IMR-90 (cell line): ENCODE results near the gene ITM2C. TPM values are rescaled to one million over a fixed set of nuclear protein-coding genes. Genes with fewer than 3 reads are reported as not detected.

Experiments used
- ATAC-seq: fragments of 200-7000 bp; cut with Tn5 transposase; 2 replicates; pipeline ENCODE4 v1.9.1; 2020; ENCODE audit warnings: low read depth, mild to moderate bottlenecking, moderate library complexity
- BruUV-seq: library from RNA; stranded (reverse); fragments of 400-500 nt; replicated peaks from 2 replicates; lab custom pipeline; 2021; lab: Mats Ljungman, UMichigan
- CTCF ChIA-PET: fragments of 300-600 bp; formaldehyde crosslinking; extraction: SDS; loops from one replicate; lab custom pipeline; 2021; ENCODE audit warnings: antibody characterized with exemption; lab: Yijun Ruan, JAX
- POLR2A ChIA-PET: fragments of 300-600 bp; sonication (Branson Sonifier 250); formaldehyde crosslinking; loops from one replicate; lab custom pipeline; 2022; ENCODE audit warnings: antibody characterized with exemption; ENCODE audit not compliant: unreplicated experiment; lab: Charles Lee
- DNase-seq: peaks from one replicate; pipeline ENCODE4 v3.0.0; 2013
- H2AFZ ChIP-seq: replicated peaks from 2 replicates; pipeline ENCODE3; 2013; ENCODE audit warnings: low read length, mild to moderate bottlenecking; ENCODE audit not compliant: poor library complexity
- H2AK5ac ChIP-seq: 2 replicates; pipeline ENCODE4 v1.6.1; 2013; ENCODE audit warnings: low read depth, low read length, inconsistent platforms
- H2AK9ac ChIP-seq: replicated peaks from 2 replicates; pipeline ENCODE3; 2013; ENCODE audit warnings: mild to moderate bottlenecking, low read depth, low read length, moderate library complexity; ENCODE audit not compliant: poor library complexity
- H2BK120ac ChIP-seq: 2 replicates; pipeline ENCODE4 v1.6.1; 2013; ENCODE audit warnings: low read depth, low read length, inconsistent platforms
- H2BK15ac ChIP-seq: 3 replicates; pipeline ENCODE4 v1.6.1; 2013; ENCODE audit warnings: low read depth, low read length, inconsistent platforms
- H2BK20ac ChIP-seq: 2 replicates; pipeline ENCODE4 v1.6.1; 2013; ENCODE audit warnings: low read depth, mild to moderate bottlenecking, inconsistent platforms, low read length, moderate library complexity
- H2BK5ac ChIP-seq: 2 replicates; pipeline ENCODE4 v1.6.1; 2013; ENCODE audit warnings: mild to moderate bottlenecking, low read depth, low read length, inconsistent platforms; ENCODE audit not compliant: poor library complexity, severe bottlenecking
- H3K14ac ChIP-seq: replicated peaks from 2 replicates; pipeline ENCODE4 v1.6.1; 2013; ENCODE audit warnings: low read depth, low read length, inconsistent platforms
- H3K18ac ChIP-seq: 2 replicates; pipeline ENCODE4 v1.6.1; 2013; ENCODE audit warnings: low read depth, low read length, control low read depth
- H3K23ac ChIP-seq: 2 replicates; pipeline ENCODE4 v1.6.1; 2013; ENCODE audit warnings: low read depth, low read length, inconsistent platforms
- H3K27ac ChIP-seq: 2 replicates; pipeline ENCODE4 v1.5.1; 2013; ENCODE audit warnings: mild to moderate bottlenecking, control low read depth, low read length; ENCODE audit not compliant: insufficient read depth
- H3K27me3 ChIP-seq: 2 replicates; pipeline ENCODE4 v1.6.1; 2013; ENCODE audit warnings: low read length; ENCODE audit not compliant: control insufficient read depth, insufficient read depth
- H3K36me3 ChIP-seq: 2 replicates; pipeline ENCODE4 v1.6.1; 2013; ENCODE audit warnings: low read length, mixed read lengths; ENCODE audit not compliant: control insufficient read depth, insufficient read depth
- H3K4ac ChIP-seq: 2 replicates; pipeline ENCODE4 v1.6.1; 2013; ENCODE audit warnings: low read depth, low read length, inconsistent platforms
- H3K4me1 ChIP-seq: 2 replicates; pipeline ENCODE4 v1.6.1; 2013; ENCODE audit warnings: low read length, mixed read lengths; ENCODE audit not compliant: control insufficient read depth, insufficient read depth
- H3K4me2 ChIP-seq: 2 replicates; pipeline ENCODE4 v1.6.1; 2013; ENCODE audit warnings: low read depth, mild to moderate bottlenecking, control low read depth, low read length, moderate library complexity
- H3K4me3 ChIP-seq: 2 replicates; pipeline ENCODE4 v1.5.1; 2013; ENCODE audit warnings: low read depth, mild to moderate bottlenecking, control low read depth, low read length, moderate library complexity; ENCODE audit not compliant: insufficient read depth
- H3K56ac ChIP-seq: 2 replicates; pipeline ENCODE4 v1.6.1; 2013; ENCODE audit warnings: low read length, inconsistent platforms; ENCODE audit not compliant: insufficient read depth; ENCODE audit errors: extremely low read depth
- H3K79me1 ChIP-seq, 2 experiments: 2 replicates each; pipeline ENCODE4 v1.6.1; 2013; ENCODE audit warnings: low read length in 2 of 2, inconsistent platforms in 1 of 2, low read depth in 1 of 2
- H3K9ac ChIP-seq: 2 replicates; pipeline ENCODE4 v1.6.1; 2013; ENCODE audit warnings: low read depth, low read length, control low read depth
- H3K9me1 ChIP-seq: 2 replicates; pipeline ENCODE4 v1.6.1; 2013; ENCODE audit warnings: low read length, inconsistent platforms; ENCODE audit not compliant: insufficient read depth
- H3K9me3 ChIP-seq: 2 replicates; pipeline ENCODE4 v1.6.1; 2013; ENCODE audit warnings: low read length; ENCODE audit not compliant: control insufficient read depth, insufficient read depth
- H4K20me1 ChIP-seq: 2 replicates; pipeline ENCODE4 v1.6.1; 2013; ENCODE audit warnings: low read length, inconsistent platforms; ENCODE audit not compliant: insufficient read depth
- H4K5ac ChIP-seq: 2 replicates; pipeline ENCODE4 v1.6.1; 2013; ENCODE audit warnings: mild to moderate bottlenecking, low read depth, low read length, control low read depth
- H4K8ac ChIP-seq, 2 experiments: 2 replicates each; pipeline ENCODE4 v1.6.1; 2013; ENCODE audit warnings: low read depth in 2 of 2, low read length in 2 of 2, control low read depth in 1 of 2, inconsistent platforms in 1 of 2
- H4K91ac ChIP-seq: 2 replicates; pipeline ENCODE4 v1.6.1; 2013; ENCODE audit warnings: low read depth, low read length, inconsistent platforms; ENCODE audit not compliant: insufficient read depth
- CEBPB ChIP-seq: IDR thresholded peaks from 2 replicates; pipeline ENCODE4 v1.6.1; 2012; ENCODE audit warnings: low read depth, low read length, improper control_type of control experiment
- FOS ChIP-seq: fragments of 150-350 bp; IDR thresholded peaks from 2 replicates; pipeline ENCODE4 v1.6.1; 2016; ENCODE audit warnings: low read depth, low read length
- NFE2L2 ChIP-seq: fragments of 150-350 bp; IDR thresholded peaks from 2 replicates; pipeline ENCODE4 v1.6.1; 2016; ENCODE audit warnings: low read depth, mild to moderate bottlenecking, low read length
- POLR2A ChIP-seq: IDR thresholded peaks from 2 replicates; pipeline ENCODE4 v1.6.1; 2012; ENCODE audit warnings: mild to moderate bottlenecking, low read depth, low read length
- RAD21 ChIP-seq: IDR thresholded peaks from 2 replicates; pipeline ENCODE4 v1.6.1; 2012; ENCODE audit warnings: low read length, improper control_type of control experiment
- WGBS, 2 experiments: methylation state at CpG; one replicate each; pipeline versions ENCODE4 v1.1.5 to v1.1.7; 2013; ENCODE audit warnings: missing lambda C conversion rate in 2 of 2; ENCODE audit not compliant: insufficient read length in 1 of 2; ENCODE audit errors: extremely low coverage in 2 of 2; 5-methylcytosine and 5-hydroxymethylcytosine counted together
- dilution Hi-C: fragments of 300-500 bp; cut with HindIII; formaldehyde crosslinking; loops from one replicate; pipeline ENCODE4 v1.14.3; 2018; ENCODE audit warnings: low sequenced_read_pairs; ENCODE audit not compliant: unreplicated experiment
- in situ Hi-C: fragments of 300-500 bp; cut with MboI; formaldehyde crosslinking; loops from 3 replicates; pipeline ENCODE4 v1.14.3; 2019; ENCODE audit warnings: low sequenced_read_pairs, inconsistent platforms, mixed read lengths
- intact Hi-C: fragments of 100-400 bp; cut with micrococcal nuclease; formaldehyde crosslinking; loops from 2 replicates; pipeline ENCODE4 v1.10.0; 2022
- polyA plus RNA-seq, 3 experiments: library from polyadenylated mRNA; depleted of rRNA; stranded (reverse); fragments of >200 nt; gene quantifications; 2 replicates each; pipeline ENCODE4 v1.2.3, GENCODE V29; 2012; ENCODE audit warnings: low replicate concordance in 1 of 3
- total RNA-seq: library from RNA; depleted of rRNA; stranded (reverse); fragments of >200 nt; gene quantifications from 2 replicates; pipeline ENCODE4 v1.2.3, GENCODE V29; 2012
- TF ChIP-seq, protein P1 (sequence below): fragments of 150-350 bp; IDR thresholded peaks from 2 replicates; pipeline ENCODE4 v1.6.1; 2017; ENCODE audit warnings: mild to moderate bottlenecking, antibody characterized with exemption, low read length, low read depth
- TF ChIP-seq, protein P2 (sequence below): fragments of 150-350 bp; IDR thresholded peaks from 2 replicates; pipeline ENCODE4 v1.6.1; 2016; ENCODE audit warnings: low read depth, mild to moderate bottlenecking, low read length, moderate library complexity, borderline replicate concordance

ITM2C gene
- total and polyA plus RNA-seq, 2 of the 4 experiments (the other 2 are of a cell fraction): 46.8 to 274 TPM

DNA sequence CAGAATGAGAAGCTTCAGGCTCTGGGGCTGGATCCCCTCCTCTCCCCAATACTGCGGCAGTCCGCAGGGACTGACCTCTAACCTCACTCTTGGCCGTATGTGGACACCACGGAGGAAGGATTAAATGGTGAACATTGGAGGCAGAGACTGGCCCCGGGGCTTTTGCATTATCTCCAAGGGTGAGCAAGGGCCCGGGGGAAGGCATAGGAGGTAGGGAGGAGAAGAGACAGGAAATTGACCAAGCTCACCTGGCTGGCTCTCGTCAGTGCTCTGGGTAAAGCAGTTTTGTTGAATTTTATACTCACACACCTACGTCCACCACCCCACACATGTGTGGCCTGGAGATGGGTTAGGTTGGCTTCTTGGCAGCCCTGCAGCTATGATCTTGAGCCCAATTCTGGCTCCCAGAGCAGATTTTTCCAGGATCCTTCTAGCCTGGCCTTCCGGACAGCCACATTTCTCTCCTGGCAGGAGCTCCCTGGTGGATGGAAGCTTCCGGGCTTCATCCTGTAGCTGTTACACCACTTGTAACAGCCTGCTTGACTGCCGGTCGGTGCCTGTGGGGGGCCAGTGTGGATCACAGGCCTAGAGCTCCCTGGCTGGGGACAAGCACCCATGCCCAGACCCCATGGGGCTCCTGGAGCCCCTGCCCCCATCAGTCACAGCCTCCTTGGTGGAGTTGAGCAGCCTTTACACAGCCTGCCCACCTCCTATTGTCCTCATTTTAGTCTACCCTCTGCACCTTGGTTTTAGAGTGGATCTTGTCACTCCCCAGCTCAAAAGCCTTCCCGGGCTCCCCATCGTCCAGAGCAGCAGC, 7.6 kb downstream of the ITM2C start:
- Histone ChIP-seq H2BK5ac (no peak overlapping the region), H3K4ac (no peak overlapping the region), H3K9ac (no peak overlapping the region), H2AK9ac (no peak overlapping the region), H4K5ac (no peak overlapping the region), H3K27ac (no peak overlapping the region), H3K27me3 (no peaks in the 10 kb centered on the region), H2AK5ac (no peak overlapping the region), H3K56ac (no peak overlapping the region), H4K91ac (no peak overlapping the region), H3K4me1 (peaks cover 9% of the 10 kb centered on the region; the same call in 1 of the 2 replicates), H4K8ac (no peak overlapping the region), H3K23ac (no peak overlapping the region), H2BK20ac (no peak overlapping the region), H2BK15ac (no peak overlapping the region), H3K4me3 (no peak overlapping the region), H2AFZ (no peak overlapping the region), H3K79me1 (peaks cover 3 to 23% of the 10 kb centered on the region in 2 experiments; a peak in 3 of 4 replicates), H3K4me2 (no peak overlapping the region), H2BK120ac (no peak overlapping the region), H3K18ac (no peak overlapping the region), H3K14ac (no peak overlapping the region), H3K9me3 (no peaks in the 10 kb centered on the region), H4K20me1 (peaks cover 25% of the 10 kb centered on the region), H3K36me3 (peaks cover 19% of the 10 kb centered on the region), H3K9me1 (peaks cover 2% of the 10 kb centered on the region; the same call in 1 of the 2 replicates)
- in situ Hi-C loops: no loop called here
- DNase-seq: no peak
- ATAC-seq: no peak
- intact Hi-C loops: no loop called here
- 89% methylated on average over 3 of the region's 14 CpGs; no CpG with 5 or more reads in 1 of the 2 experiments for WGBS, 2 experiments
- TF ChIP-seq FOS: no peak
- TF ChIP-seq, protein P1, sequence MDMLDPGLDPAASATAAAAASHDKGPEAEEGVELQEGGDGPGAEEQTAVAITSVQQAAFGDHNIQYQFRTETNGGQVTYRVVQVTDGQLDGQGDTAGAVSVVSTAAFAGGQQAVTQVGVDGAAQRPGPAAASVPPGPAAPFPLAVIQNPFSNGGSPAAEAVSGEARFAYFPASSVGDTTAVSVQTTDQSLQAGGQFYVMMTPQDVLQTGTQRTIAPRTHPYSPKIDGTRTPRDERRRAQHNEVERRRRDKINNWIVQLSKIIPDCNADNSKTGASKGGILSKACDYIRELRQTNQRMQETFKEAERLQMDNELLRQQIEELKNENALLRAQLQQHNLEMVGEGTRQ: no peak
- TF ChIP-seq POLR2A: no peak
- TF ChIP-seq NFE2L2: no peak
- TF ChIP-seq RAD21: no peak
- no peak for TF ChIP-seq CEBPB
- TF ChIP-seq, protein P2, sequence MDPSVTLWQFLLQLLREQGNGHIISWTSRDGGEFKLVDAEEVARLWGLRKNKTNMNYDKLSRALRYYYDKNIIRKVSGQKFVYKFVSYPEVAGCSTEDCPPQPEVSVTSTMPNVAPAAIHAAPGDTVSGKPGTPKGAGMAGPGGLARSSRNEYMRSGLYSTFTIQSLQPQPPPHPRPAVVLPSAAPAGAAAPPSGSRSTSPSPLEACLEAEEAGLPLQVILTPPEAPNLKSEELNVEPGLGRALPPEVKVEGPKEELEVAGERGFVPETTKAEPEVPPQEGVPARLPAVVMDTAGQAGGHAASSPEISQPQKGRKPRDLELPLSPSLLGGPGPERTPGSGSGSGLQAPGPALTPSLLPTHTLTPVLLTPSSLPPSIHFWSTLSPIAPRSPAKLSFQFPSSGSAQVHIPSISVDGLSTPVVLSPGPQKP: no peak
- POLR2A ChIA-PET: interaction anchor here (0.5 kb wide), 1 partner anchor 24 kb away, joined by 10 read pairs; no protein-coding TSS in a partner anchor
- dilution Hi-C loops: no loop called here
- CTCF ChIA-PET: no interaction called here
- no TSS peak for BruUV-seq
